Neural progenitor cell (in vitro differentiated cells): Measurements from ENCODE around the gene BTG2.

Experiments used
- EZH2 ChIP-seq: fragments of 200-600 bp; sonication (generic); IDR thresholded peaks from 2 replicates; pipeline ENCODE4 v1.6.1; 2017; ENCODE audit warnings: antibody characterized with exemption, mild to moderate bottlenecking, moderate library complexity
- EZH2phosphoT487 ChIP-seq: fragments of 200-600 bp; sonication (generic); IDR thresholded peaks from 2 replicates; pipeline ENCODE4 v1.6.1; 2017; ENCODE audit warnings: antibody characterized with exemption
- TF ChIP-seq, protein P1 (sequence below): fragments of 200-600 bp; sonication (generic); IDR thresholded peaks from 2 replicates; pipeline ENCODE4 v1.5.1; 2017; ENCODE audit warnings: antibody characterized with exemption, mild to moderate bottlenecking

DNA sequence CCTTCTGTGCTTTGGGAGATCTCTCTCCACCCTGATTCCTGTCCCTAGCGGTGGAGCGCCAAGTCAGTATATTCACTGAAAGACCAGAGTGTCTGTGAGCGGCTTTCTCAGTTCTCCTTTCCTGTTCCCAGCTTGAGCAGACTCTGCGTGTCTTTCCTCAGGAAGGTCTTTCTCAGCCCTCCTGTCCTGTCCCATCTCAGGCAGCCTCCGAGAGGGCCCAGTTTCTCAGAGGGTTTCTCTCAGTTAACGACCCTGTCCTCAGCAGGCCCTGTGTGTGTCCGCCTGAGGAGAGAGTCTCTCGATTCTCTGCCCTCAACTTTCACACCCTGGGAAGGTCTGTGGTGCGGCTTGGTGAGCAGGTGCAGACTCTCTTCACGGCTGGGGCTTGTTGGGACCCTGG lies 41.8 kb upstream of the BTG2 start:
- TF ChIP-seq, protein P1, sequence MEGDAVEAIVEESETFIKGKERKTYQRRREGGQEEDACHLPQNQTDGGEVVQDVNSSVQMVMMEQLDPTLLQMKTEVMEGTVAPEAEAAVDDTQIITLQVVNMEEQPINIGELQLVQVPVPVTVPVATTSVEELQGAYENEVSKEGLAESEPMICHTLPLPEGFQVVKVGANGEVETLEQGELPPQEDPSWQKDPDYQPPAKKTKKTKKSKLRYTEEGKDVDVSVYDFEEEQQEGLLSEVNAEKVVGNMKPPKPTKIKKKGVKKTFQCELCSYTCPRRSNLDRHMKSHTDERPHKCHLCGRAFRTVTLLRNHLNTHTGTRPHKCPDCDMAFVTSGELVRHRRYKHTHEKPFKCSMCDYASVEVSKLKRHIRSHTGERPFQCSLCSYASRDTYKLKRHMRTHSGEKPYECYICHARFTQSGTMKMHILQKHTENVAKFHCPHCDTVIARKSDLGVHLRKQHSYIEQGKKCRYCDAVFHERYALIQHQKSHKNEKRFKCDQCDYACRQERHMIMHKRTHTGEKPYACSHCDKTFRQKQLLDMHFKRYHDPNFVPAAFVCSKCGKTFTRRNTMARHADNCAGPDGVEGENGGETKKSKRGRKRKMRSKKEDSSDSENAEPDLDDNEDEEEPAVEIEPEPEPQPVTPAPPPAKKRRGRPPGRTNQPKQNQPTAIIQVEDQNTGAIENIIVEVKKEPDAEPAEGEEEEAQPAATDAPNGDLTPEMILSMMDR, result no peak
- no peak for TF ChIP-seq EZH2
- TF ChIP-seq EZH2phosphoT487, result no peak
